GM12878 (cell line): ENCODE measurements around the gene PNMA1. TPM values are rescaled to one million over a fixed set of nuclear protein-coding genes. Genes with fewer than 3 reads are reported as not detected.

Source experiments
- ATAC-seq: fragments of 200-7000 bp; cut with Tn5 transposase; 3 replicates; pipeline ENCODE4 v1.9.1; 2020; ENCODE audit warnings: mild to moderate bottlenecking, moderate library complexity
- BruUV-seq: library from RNA; stranded (reverse); fragments of 400-500 nt; replicated peaks from 2 replicates; lab custom pipeline; 2021; lab: Mats Ljungman, UMichigan
- CTCF ChIA-PET: fragments of 300-600 bp; sonication (Branson Sonifier 250); formaldehyde crosslinking; extraction: SDS; loops from one replicate; lab custom pipeline; 2021; ENCODE audit warnings: inconsistent platforms; lab: Yijun Ruan, JAX
- POLR2A ChIA-PET: fragments of 350-600 bp; formaldehyde crosslinking; extraction: SDS; loops from one replicate; lab custom pipeline; 2021; ENCODE audit warnings: inconsistent platforms; lab: Charles Lee
- RAD21 ChIA-PET: fragments of 300-600 bp; sonication (Branson Sonifier 250); formaldehyde crosslinking; loops from one replicate; lab custom pipeline; 2023; ENCODE audit warnings: antibody characterized with exemption; ENCODE audit not compliant: unreplicated experiment; lab: Charles Lee
- SMC1A ChIA-PET: fragments of 300-600 bp; sonication (Branson Sonifier 250); formaldehyde crosslinking; loops from one replicate; lab custom pipeline; 2023; ENCODE audit not compliant: unreplicated experiment, uncharacterized antibody; lab: Charles Lee
- DNase-seq: peaks from one replicate; pipeline ENCODE4 v3.0.0-alpha.2; 2011; ENCODE audit warnings: low read depth, low spot score
- FAIRE-seq: peaks from 3 replicates; lab custom pipeline; 2011; peaks lifted over from hg19 to GRCh38; lab: Jason Lieb, UNC
- H2AFZ ChIP-seq: 2 replicates; pipeline ENCODE4 v1.6.0; 2011; ENCODE audit warnings: low read depth, low read length, control low read depth; ENCODE audit not compliant: control insufficient read depth
- H3K27ac ChIP-seq: 2 replicates; pipeline ENCODE4 v1.5.1; 2011; ENCODE audit warnings: control low read depth; ENCODE audit not compliant: control insufficient read depth, insufficient read depth
- H3K27me3 ChIP-seq, 2 experiments: replicated peaks in 1 of 2; 2 replicates each; pipeline versions ENCODE4 v1.6.0 to v1.6.1; 2011; ENCODE audit warnings: low read length in 1 of 2; ENCODE audit not compliant: control insufficient read depth in 2 of 2, insufficient read depth in 2 of 2
- H3K36me3 ChIP-seq, 2 experiments: 2 replicates each; pipeline ENCODE4 v1.5.1; 2011; ENCODE audit warnings: low read length in 1 of 2; ENCODE audit not compliant: control insufficient read depth in 2 of 2, insufficient read depth in 2 of 2
- H3K4me1 ChIP-seq: 2 replicates; pipeline ENCODE4 v1.6.1; 2011; ENCODE audit warnings: mild to moderate bottlenecking, low read length, moderate library complexity, mixed read lengths; ENCODE audit not compliant: control insufficient read depth, insufficient read depth
- H3K4me2 ChIP-seq: 2 replicates; pipeline ENCODE4 v1.6.0; 2011; ENCODE audit warnings: control low read depth; ENCODE audit not compliant: control insufficient read depth, insufficient read depth
- H3K4me3 ChIP-seq: fragments of 200-600 bp; sonication (generic); 2 replicates; pipeline ENCODE4 v1.5.1; 2016
- H3K79me2 ChIP-seq: 2 replicates; pipeline ENCODE4 v1.6.0; 2011; ENCODE audit warnings: low read length; ENCODE audit not compliant: control insufficient read depth, insufficient read depth
- H3K9ac ChIP-seq: 2 replicates; pipeline ENCODE4 v1.8.0; 2011; ENCODE audit warnings: low read length, control low read depth, mixed read lengths; ENCODE audit not compliant: control insufficient read depth, insufficient read depth
- H3K9me3 ChIP-seq: replicated peaks from 3 replicates; pipeline ENCODE4 v1.5.1; 2011; ENCODE audit warnings: mild to moderate bottlenecking, low read length; ENCODE audit not compliant: control insufficient read depth, insufficient read depth
- H4K20me1 ChIP-seq: 2 replicates; pipeline ENCODE4 v1.6.0; 2011; ENCODE audit not compliant: control insufficient read depth, insufficient read depth
- EP300 ChIP-seq, 2 experiments: fragments of 150-350 bp in 1 of 2; IDR thresholded peaks; 2 replicates each; pipeline ENCODE4 v1.6.1; 2011 to 2012; ENCODE audit warnings: low read depth in 2 of 2, low read length in 2 of 2, borderline replicate concordance in 1 of 2, improper control_type of control experiment in 1 of 2, inconsistent platforms in 1 of 2; ENCODE audit not compliant: control insufficient read depth in 1 of 2
- MTA2 ChIP-seq: fragments of 450-650 bp; IDR thresholded peaks from 2 replicates; pipeline ENCODE4 v1.6.1; 2016; ENCODE audit warnings: low read depth, mild to moderate bottlenecking, moderate library complexity
- PAX5 ChIP-seq: IDR thresholded peaks from 2 replicates; pipeline ENCODE4 v1.6.1; 2011; ENCODE audit warnings: low read depth, low read length, borderline replicate concordance
- WRNIP1 ChIP-seq: IDR thresholded peaks from 2 replicates; pipeline ENCODE4 v1.6.1; 2011; ENCODE audit warnings: low read depth, low read length, improper control_type of control experiment, borderline replicate concordance
- WGBS: methylation state at CpG from one replicate; pipeline ENCODE4 v1.1.6; 2016; ENCODE audit warnings: low lambda C conversion rate; ENCODE audit not compliant: insufficient replicate concordance, insufficient coverage; ENCODE audit errors: missing lambda C conversion rate; 5-methylcytosine and 5-hydroxymethylcytosine counted together
- in situ Hi-C: fragments of 300-500 bp; cut with MboI; formaldehyde crosslinking; loops from 9 replicates; pipeline ENCODE4 v1.14.3; 2018; ENCODE audit warnings: mixed read lengths
- intact Hi-C: fragments of 100-400 bp; cut with micrococcal nuclease; formaldehyde crosslinking; loops from one replicate; pipeline ENCODE4 v1.14.2; 2022; ENCODE audit not compliant: unreplicated experiment
- polyA plus RNA-seq, 11 experiments: library from polyadenylated mRNA; depleted of rRNA in 4 of 11; unstranded in 6 of 11; stranded (reverse) in 5 of 11; fragments of >200 nt; fragmentation: Nextera tagmentation in 4 of 11; fragmentation: Illumina TruSeq in 1 of 11; extraction: Ambion mirVana in 4 of 11; extraction: Trizol in 1 of 11; gene quantifications; 1 replicate in 1 of 11; 2 replicates in 10 of 11; pipeline versions ENCODE4 v1.2.1 to v1.2.3, GENCODE V29; 2011 to 2016; ENCODE audit warnings: inconsistent platforms in 2 of 11, missing spikeins in 2 of 11, low read depth in 1 of 11
- total RNA-seq, 4 experiments: library from RNA; depleted of rRNA in 3 of 4; stranded (reverse); fragments of >200 nt in 3 of 4; fragmentation: Illumina TruSeq in 1 of 4; extraction: Trizol in 1 of 4; gene quantifications; 2 replicates each; pipeline versions ENCODE4 v1.2.1 to v1.2.3, GENCODE V29; 2013 to 2021
- TF ChIP-seq, protein P1 (sequence below): IDR thresholded peaks from 2 replicates; pipeline ENCODE4 v1.6.1; 2012; ENCODE audit warnings: mild to moderate bottlenecking, low read depth, low read length

PNMA1 gene
- total and polyA plus RNA-seq, 10 of the 15 experiments (the other 5 are each of a cell fraction or from before 2014, with no cell fraction given): 1.8 to 39.3 (median 11.1) TPM

DNA sequence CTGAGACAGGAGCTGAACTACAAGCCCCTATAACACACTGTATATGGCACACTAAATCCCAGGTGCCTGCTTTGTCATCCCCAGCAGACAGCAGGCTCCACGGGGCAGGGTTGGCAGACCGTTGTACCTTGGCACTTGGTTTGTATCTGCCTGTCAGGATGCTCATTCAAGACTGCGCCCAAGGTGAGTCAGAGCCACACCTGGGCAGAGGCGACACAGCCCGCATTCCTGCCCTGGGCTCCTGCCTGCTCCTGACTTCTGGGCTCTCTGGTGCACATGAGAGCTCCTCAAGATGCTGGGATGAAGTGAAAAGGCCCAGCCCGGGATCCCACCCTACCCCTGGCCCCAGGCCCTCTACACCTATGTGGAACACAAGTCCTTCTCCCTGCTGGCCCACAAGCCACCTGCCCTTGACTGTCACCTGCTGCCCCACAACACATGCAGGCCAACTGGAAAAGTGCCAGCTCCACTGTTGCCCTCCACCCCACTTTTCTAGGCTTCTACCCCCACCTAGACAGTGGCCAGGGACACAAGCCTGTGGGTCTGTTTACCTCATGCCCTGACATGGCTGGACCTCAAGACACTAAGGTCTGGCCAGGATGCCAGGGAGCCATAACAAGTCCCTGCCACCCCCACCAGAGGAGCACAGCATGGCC is 30.8 kb upstream of the PNMA1 start:
- ATAC-seq: no peak
- Histone ChIP-seq H3K79me2 (peaks cover 100% of the 10 kb centered on the region), H3K9me3 (no peaks in the 10 kb centered on the region), H3K27me3 (no peaks in the 10 kb centered on the region), H3K27ac (peak overlapping the region; percentile 81), H2AFZ (no peak overlapping the region), H3K9ac (0 out of 2 replicates have a peak overlapping the region, but pooled peaks have one; percentile 9), H3K4me1 (peaks cover 82% of the 10 kb centered on the region), H4K20me1 (peaks cover 32% of the 10 kb centered on the region), H3K36me3 (peaks cover 14 to 27% of the 10 kb centered on the region in 2 experiments), H3K4me3 (peak overlapping the region; percentile 55; the same call in 1 of the 2 replicates), H3K4me2 (peak overlapping the region; percentile 96)
- no TSS peak for BruUV-seq
- intact Hi-C loops (no loop called here), in situ Hi-C loops (loop anchor here (5.0 to 25.0 kb wide), 2 partner anchors 82 to 292 kb away; no protein-coding TSS in a partner anchor)
- DNase-seq: no peak
- SMC1A ChIA-PET: interaction anchor here (1.5 to 6.7 kb wide), 7 partner anchors 10 to 80 kb away, joined by 7 to 60 read pairs (median 19); no protein-coding TSS in a partner anchor
- no peak for FAIRE-seq
- TF ChIP-seq WRNIP1 (0 out of 2 replicates have a peak, but pooled peaks have one; percentile 18), MTA2 (no peak)
- CTCF ChIA-PET: interaction anchor here (0.9 to 21.0 kb wide), 7 partner anchors 11 to 78 kb away, joined by 3 to 288 read pairs (median 8); a partner anchor contains a TSS
- RAD21 ChIA-PET: interaction anchor here (0.9 to 8.5 kb wide), 6 partner anchors 11 to 292 kb away, joined by 3 to 114 read pairs (median 15); a partner anchor contains a TSS
- WGBS: 35% methylated on average over 6 of the region's 6 CpGs
- POLR2A ChIA-PET: interaction anchor here (1.0 to 6.7 kb wide), 8 partner anchors 8 to 79 kb away, joined by 3 to 54 read pairs (median 6); a partner anchor contains a TSS

DNA sequence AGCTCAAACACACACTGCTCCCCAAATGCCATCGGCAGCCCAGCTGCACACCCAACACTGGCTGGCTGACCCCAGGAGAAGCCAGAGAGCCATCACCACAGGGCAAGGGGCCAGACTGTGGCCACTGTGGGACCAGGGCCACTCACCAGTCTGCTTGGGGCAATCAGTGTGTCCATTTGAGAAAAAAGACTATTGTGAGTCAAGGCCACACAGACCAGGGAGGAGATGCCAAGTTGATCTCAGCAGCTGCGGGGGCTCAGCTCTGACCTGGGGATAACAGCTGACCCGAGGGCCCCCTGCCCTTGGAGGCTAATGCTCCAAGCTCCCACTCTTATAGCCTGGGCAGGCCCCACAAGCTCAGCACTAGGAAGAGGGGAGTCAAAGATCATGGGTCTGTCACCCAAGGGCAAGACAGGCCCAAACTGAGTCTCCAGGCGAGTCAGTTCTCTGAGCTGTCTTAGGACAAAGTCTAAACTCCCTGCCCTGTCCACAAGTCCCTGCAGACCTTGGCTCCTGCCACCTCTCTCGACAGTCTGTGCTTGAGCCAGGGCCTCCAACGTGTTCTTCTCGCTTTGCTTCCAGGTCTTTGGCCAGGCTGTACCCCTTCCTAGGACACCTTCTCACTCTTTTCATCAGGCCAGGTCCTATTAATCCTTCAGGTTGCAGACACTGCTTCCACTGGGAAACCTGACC is 30.1 kb upstream of the PNMA1 start:
- no peaks in the 10 kb centered on the region for H3K9me3 ChIP-seq
- H3K36me3 ChIP-seq: peaks cover 14 to 34% of the 10 kb centered on the region in 2 experiments
- SMC1A ChIA-PET: interaction anchor here (0.8 to 6.7 kb wide), 10 partner anchors 10 to 81 kb away, joined by 3 to 60 read pairs (median 10); no protein-coding TSS in a partner anchor
- peaks cover 78% of the 10 kb centered on the region for H3K4me1 ChIP-seq
- BruUV-seq: no TSS peak
- CTCF ChIA-PET: interaction anchor here (0.9 to 21.0 kb wide), 7 partner anchors 12 to 79 kb away, joined by 3 to 288 read pairs (median 8); a partner anchor contains a TSS
- WGBS: 27% methylated on average over 7 of the region's 7 CpGs
- H3K27me3 ChIP-seq: no peaks in the 10 kb centered on the region
- H4K20me1 ChIP-seq: peaks cover 27% of the 10 kb centered on the region
- in situ Hi-C loops (loop anchor here (5.0 to 25.0 kb wide), 2 partner anchors 83 to 293 kb away; no protein-coding TSS in a partner anchor), intact Hi-C loops (no loop called here)
- ATAC-seq (peak; percentile 20), FAIRE-seq (no peak), DNase-seq (no peak)
- peaks cover 100% of the 10 kb centered on the region for H3K79me2 ChIP-seq
- H3K27ac ChIP-seq: peak overlapping the region; percentile 81
- POLR2A ChIA-PET: interaction anchor here (0.5 to 6.7 kb wide), 10 partner anchors 9 to 80 kb away, joined by 4 to 54 read pairs (median 5); a partner anchor contains a TSS
- no peak overlapping the region for H2AFZ ChIP-seq
- H3K9ac ChIP-seq: peak overlapping the region; percentile 35; the same call in 1 of the 2 replicates
- H3K4me3 ChIP-seq: peak overlapping the region; percentile 55
- H3K4me2 ChIP-seq: peak overlapping the region; percentile 96
- RAD21 ChIA-PET: interaction anchor here (0.8 to 8.5 kb wide), 12 partner anchors 10 to 293 kb away, joined by 3 to 114 read pairs (median 9); a partner anchor contains a TSS
- TF ChIP-seq EP300 (IDR thresholded peaks at IDR 0.05; ENCODE audit: borderline replicate concordance in 1 of 2, control insufficient read depth in 1 of 2, low read depth in 2 of 2, low read length in 2 of 2): no peak
- TF ChIP-seq, protein P1, sequence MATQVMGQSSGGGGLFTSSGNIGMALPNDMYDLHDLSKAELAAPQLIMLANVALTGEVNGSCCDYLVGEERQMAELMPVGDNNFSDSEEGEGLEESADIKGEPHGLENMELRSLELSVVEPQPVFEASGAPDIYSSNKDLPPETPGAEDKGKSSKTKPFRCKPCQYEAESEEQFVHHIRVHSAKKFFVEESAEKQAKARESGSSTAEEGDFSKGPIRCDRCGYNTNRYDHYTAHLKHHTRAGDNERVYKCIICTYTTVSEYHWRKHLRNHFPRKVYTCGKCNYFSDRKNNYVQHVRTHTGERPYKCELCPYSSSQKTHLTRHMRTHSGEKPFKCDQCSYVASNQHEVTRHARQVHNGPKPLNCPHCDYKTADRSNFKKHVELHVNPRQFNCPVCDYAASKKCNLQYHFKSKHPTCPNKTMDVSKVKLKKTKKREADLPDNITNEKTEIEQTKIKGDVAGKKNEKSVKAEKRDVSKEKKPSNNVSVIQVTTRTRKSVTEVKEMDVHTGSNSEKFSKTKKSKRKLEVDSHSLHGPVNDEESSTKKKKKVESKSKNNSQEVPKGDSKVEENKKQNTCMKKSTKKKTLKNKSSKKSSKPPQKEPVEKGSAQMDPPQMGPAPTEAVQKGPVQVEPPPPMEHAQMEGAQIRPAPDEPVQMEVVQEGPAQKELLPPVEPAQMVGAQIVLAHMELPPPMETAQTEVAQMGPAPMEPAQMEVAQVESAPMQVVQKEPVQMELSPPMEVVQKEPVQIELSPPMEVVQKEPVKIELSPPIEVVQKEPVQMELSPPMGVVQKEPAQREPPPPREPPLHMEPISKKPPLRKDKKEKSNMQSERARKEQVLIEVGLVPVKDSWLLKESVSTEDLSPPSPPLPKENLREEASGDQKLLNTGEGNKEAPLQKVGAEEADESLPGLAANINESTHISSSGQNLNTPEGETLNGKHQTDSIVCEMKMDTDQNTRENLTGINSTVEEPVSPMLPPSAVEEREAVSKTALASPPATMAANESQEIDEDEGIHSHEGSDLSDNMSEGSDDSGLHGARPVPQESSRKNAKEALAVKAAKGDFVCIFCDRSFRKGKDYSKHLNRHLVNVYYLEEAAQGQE: no peak
- no peak for TF ChIP-seq PAX5
